ENCODE data around the gene ZMAT2. TPM values are rescaled to one million over a fixed set of nuclear protein-coding genes. Genes with fewer than 3 reads are reported as not detected.
A peak's percentile ranks its signal among the peaks of the same experiment; 100 is the strongest.

The ZMAT2 gene
- total RNA-seq, 1 experiment from 2014 or later = 76.6 TPM

DNA sequence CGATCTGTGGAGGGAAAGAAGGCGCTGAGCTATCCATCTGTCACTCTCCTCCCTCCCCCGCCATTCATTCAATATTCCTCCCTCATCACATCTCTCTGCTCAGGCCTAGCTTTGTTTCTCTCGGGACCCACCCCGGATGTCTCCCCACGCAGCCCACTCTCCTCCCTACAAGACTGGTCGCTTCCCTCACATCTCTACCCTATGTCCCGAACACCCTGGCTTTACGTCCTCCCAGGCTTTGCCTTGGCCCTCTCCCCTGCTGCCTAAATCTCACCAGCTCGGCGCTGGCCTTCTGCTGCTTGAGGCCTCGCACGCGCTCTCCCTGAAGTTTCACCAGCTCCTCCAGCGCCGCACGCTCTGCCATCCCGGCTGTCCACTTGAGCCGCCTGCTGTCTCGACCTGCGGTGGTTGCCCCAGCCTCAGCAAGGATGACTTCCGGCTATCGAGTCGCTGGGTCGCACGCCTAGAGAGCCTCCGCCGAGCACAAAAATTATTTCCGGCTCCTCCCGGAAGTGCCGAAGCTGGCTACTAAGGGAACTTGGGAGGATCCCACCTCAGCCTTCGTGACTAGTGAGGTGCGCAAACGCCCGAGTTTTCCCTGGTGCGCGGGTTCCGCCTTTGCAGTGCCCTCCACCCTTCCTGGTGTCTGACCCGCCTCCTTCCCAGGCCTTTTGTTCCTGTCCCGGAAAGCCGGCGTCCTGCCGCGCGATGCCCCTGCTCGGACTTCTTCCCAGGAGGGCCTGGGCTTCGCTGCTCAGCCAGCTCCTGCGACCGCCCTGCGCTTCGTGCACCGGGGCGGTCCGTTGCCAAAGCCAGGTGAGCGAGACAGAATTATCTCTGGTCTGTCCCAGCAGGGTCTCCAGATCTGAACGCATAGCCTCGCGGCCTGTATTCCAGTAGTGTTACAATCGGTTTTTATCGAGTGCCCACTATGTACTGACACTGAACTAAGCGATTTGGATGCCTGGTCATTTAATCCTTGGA, 9.0 kb upstream of the ZMAT2 start, which contains the start of the genes HARS1 and HARS2:
Gene HARS1, minus strand, starts transcription at position 430 of the 984 bp plus-strand sequence. Its CDS starts 66 bp downstream, at position 364.
Gene HARS2, plus strand, starts transcription at position 515 of the 984 bp plus-strand sequence. Its CDS starts 194 bp downstream, at position 709.
- intact Hi-C loops (cut with micrococcal nuclease; ENCODE audit: unreplicated experiment) = loop anchor here (1.0 to 2.0 kb wide), 4 partner anchors 9 to 44 kb away; partner anchors contain the start of genes IK, NDUFA2, WDR55 and ZMAT2
- Mint-ChIP-seq H3K36me3 (ENCODE audit: insufficient read depth, unreplicated experiment) (peaks cover 51% of the 10 kb centered on the region), H3K27me3 (ENCODE audit: insufficient read depth, unreplicated experiment) (no peaks in the 10 kb centered on the region), H3K4me1 (ENCODE audit: low read depth, unreplicated experiment) (no peaks in the 10 kb centered on the region), H3K4me3 (ENCODE audit: unreplicated experiment) (peak within 1 kb of the TSS; percentile 94), H3K27ac (ENCODE audit: unreplicated experiment) (peak within 1 kb of the TSS; percentile 89), H3K9me3 (ENCODE audit: unreplicated experiment) (no peaks in the 10 kb centered on the region)
- CTCF ChIA-PET = interaction anchor here (0.8 to 1.7 kb wide), 7 partner anchors 9 to 318 kb away, joined by 3 to 7 read pairs (median 4); partner anchors contain the start of gene ZMAT2
- POLR2A ChIA-PET = interaction anchor here (0.6 to 2.0 kb wide), 17 partner anchors 9 to 428 kb away, joined by 3 to 23 read pairs (median 5); partner anchors contain the start of genes EIF4EBP3, IK, NDUFA2 and SRA1
- peak; percentile 94 to 96 for DNase-seq
- Histone ChIP-seq H3K27me3 (replicated peaks; ENCODE audit: control insufficient read depth, insufficient read depth, low read length) (no peaks in the 10 kb centered on the region), H3K9me3 (no peaks in the 10 kb centered on the region), H3K4me3 (ENCODE audit: low read depth, low read length) (peak within 1 kb of the TSS; percentile 96), H3K4me1 (peaks cover 16% of the 10 kb centered on the region; the same call in 1 of the 2 replicates), H3K36me3 (ENCODE audit: control insufficient read depth, insufficient read depth, low read length) (peaks cover 6% of the 10 kb centered on the region)
- TF ChIP-seq, protein P1, sequence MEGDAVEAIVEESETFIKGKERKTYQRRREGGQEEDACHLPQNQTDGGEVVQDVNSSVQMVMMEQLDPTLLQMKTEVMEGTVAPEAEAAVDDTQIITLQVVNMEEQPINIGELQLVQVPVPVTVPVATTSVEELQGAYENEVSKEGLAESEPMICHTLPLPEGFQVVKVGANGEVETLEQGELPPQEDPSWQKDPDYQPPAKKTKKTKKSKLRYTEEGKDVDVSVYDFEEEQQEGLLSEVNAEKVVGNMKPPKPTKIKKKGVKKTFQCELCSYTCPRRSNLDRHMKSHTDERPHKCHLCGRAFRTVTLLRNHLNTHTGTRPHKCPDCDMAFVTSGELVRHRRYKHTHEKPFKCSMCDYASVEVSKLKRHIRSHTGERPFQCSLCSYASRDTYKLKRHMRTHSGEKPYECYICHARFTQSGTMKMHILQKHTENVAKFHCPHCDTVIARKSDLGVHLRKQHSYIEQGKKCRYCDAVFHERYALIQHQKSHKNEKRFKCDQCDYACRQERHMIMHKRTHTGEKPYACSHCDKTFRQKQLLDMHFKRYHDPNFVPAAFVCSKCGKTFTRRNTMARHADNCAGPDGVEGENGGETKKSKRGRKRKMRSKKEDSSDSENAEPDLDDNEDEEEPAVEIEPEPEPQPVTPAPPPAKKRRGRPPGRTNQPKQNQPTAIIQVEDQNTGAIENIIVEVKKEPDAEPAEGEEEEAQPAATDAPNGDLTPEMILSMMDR (IDR thresholded peaks at IDR 0.05; ENCODE audit: insufficient read depth in 1 of 2, low read depth in 1 of 2, low read length in 1 of 2, severe bottlenecking in 1 of 2, unreplicated experiment in 1 of 2) = no peak
- no TSS peak for BruUV-seq (replicated peaks)

DNA sequence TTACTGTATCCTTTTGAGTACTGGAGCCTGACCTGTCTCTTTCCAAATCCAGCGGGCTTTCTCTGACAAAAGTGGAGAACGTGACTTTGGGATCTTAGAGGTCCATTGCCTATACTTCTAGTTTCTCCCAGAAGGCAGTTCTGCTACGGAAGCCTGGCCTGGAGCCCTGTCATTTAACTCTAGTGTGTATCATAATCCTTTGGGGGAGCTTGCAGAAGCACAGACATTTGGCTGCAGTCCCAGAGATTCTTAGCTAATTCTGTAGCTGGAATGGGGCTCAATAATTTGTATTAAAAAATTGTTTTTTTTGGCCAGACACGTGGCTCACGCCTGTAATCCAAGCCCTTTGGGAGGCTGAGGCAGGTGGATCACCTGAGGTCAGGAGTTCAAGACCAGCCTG, 6.0 kb upstream of the ZMAT2 start:
- Histone ChIP-seq H3K27me3 (replicated peaks; ENCODE audit: control insufficient read depth, insufficient read depth, low read length) (no peaks in the 10 kb centered on the region), H3K36me3 (ENCODE audit: control insufficient read depth, insufficient read depth, low read length) (peaks cover 8% of the 10 kb centered on the region), H3K4me3 (ENCODE audit: low read depth, low read length) (no peak overlapping the region), H3K4me1 (peaks cover 16% of the 10 kb centered on the region; the same call in 1 of the 2 replicates), H3K9me3 (no peaks in the 10 kb centered on the region)
- Mint-ChIP-seq H3K4me3 (ENCODE audit: unreplicated experiment) (no peak overlapping the region), H3K27ac (ENCODE audit: unreplicated experiment) (no peak overlapping the region), H3K27me3 (ENCODE audit: insufficient read depth, unreplicated experiment) (no peaks in the 10 kb centered on the region), H3K36me3 (ENCODE audit: insufficient read depth, unreplicated experiment) (peaks cover 66% of the 10 kb centered on the region), H3K4me1 (ENCODE audit: low read depth, unreplicated experiment) (no peaks in the 10 kb centered on the region), H3K9me3 (ENCODE audit: unreplicated experiment) (no peaks in the 10 kb centered on the region)
- POLR2A ChIA-PET = no interaction called here
- TF ChIP-seq, protein P1 (IDR thresholded peaks at IDR 0.05; ENCODE audit: insufficient read depth in 1 of 2, low read depth in 1 of 2, low read length in 1 of 2, severe bottlenecking in 1 of 2, unreplicated experiment in 1 of 2) = no peak
- intact Hi-C loops (cut with micrococcal nuclease; ENCODE audit: unreplicated experiment) = no loop called here
- CTCF ChIA-PET = no interaction called here
- no TSS peak for BruUV-seq (replicated peaks)
- no peak for DNase-seq

- intact Hi-C loops (cut with micrococcal nuclease; ENCODE audit: unreplicated experiment) = no loop called here
- peaks cover 5% of the 10 kb centered on the region for H3K4me1 ChIP-seq
- POLR2A ChIA-PET = no interaction called here
Measured at GRCh38 chr5:140696891-140697492, 3.3 kb upstream of the ZMAT2 start.

More at GRCh38 chr5:140696891-140697492, 3.3 kb upstream of the ZMAT2 start:
- no peaks in the 10 kb centered on the region for H3K4me1 Mint-ChIP-seq (ENCODE audit: low read depth, unreplicated experiment)
- Histone ChIP-seq H3K4me3 (ENCODE audit: low read depth, low read length) (no peak overlapping the region), H3K36me3 (ENCODE audit: control insufficient read depth, insufficient read depth, low read length) (peaks cover 9% of the 10 kb centered on the region), H3K9me3 (no peaks in the 10 kb centered on the region), H3K27me3 (replicated peaks; ENCODE audit: control insufficient read depth, insufficient read depth, low read length) (no peaks in the 10 kb centered on the region)
- CTCF ChIA-PET = interaction anchor here (0.6 kb wide), 1 partner anchor 23 kb away, joined by 3 read pairs; no protein-coding TSS in a partner anchor
- TF ChIP-seq, protein P1 (IDR thresholded peaks at IDR 0.05; ENCODE audit: insufficient read depth in 1 of 2, low read depth in 1 of 2, low read length in 1 of 2, severe bottlenecking in 1 of 2, unreplicated experiment in 1 of 2) = no peak
- no peak for DNase-seq
- H3K4me3 Mint-ChIP-seq (ENCODE audit: unreplicated experiment) = no peak overlapping the region
- no TSS peak for BruUV-seq (replicated peaks)
- peaks cover 74% of the 10 kb centered on the region for H3K36me3 Mint-ChIP-seq (ENCODE audit: insufficient read depth, unreplicated experiment)
- no peaks in the 10 kb centered on the region for H3K27me3 Mint-ChIP-seq (ENCODE audit: insufficient read depth, unreplicated experiment)
- peak overlapping the region; percentile 63 for H3K27ac Mint-ChIP-seq (ENCODE audit: unreplicated experiment)
- no peaks in the 10 kb centered on the region for H3K9me3 Mint-ChIP-seq (ENCODE audit: unreplicated experiment)

Measured in Caco-2 (cell line).